ENCODE measurements around the gene KCNAB2.

DNA sequence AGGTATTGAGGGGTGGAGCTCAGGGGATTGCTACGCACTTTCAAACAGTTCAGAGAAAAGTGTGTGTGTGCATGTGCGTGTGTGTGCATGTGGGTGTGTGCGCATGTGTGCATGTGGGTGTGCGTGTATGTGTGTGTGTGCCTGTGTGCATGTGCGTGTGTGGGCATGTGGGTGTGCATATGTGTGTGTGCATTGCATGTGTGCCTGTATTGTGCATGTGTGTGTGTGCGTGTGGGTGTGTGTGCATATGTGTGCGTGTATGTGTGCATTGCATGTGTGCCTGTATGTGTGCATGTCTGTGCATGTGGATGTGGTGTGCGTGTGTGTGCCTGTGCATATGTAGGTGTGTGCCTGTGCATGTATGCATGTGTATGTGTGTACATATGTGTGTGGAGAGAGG is 12.6 kb upstream of the KCNAB2 start:
- TF ChIP-seq, protein P1, sequence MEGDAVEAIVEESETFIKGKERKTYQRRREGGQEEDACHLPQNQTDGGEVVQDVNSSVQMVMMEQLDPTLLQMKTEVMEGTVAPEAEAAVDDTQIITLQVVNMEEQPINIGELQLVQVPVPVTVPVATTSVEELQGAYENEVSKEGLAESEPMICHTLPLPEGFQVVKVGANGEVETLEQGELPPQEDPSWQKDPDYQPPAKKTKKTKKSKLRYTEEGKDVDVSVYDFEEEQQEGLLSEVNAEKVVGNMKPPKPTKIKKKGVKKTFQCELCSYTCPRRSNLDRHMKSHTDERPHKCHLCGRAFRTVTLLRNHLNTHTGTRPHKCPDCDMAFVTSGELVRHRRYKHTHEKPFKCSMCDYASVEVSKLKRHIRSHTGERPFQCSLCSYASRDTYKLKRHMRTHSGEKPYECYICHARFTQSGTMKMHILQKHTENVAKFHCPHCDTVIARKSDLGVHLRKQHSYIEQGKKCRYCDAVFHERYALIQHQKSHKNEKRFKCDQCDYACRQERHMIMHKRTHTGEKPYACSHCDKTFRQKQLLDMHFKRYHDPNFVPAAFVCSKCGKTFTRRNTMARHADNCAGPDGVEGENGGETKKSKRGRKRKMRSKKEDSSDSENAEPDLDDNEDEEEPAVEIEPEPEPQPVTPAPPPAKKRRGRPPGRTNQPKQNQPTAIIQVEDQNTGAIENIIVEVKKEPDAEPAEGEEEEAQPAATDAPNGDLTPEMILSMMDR (IDR thresholded peaks at IDR 0.05; ENCODE audit: poor library complexity): no peak
- TF ChIP-seq EZH2 (IDR thresholded peaks at IDR 0.05; ENCODE audit: borderline replicate concordance): no peak

Data from hepatocyte (in vitro differentiated cells).